Middle frontal gyrus (tissue), 1 donor: ENCODE results near the gene IL17C.

Source experiments
- DNase-seq: peaks from one replicate; pipeline ENCODE4 v3.0.0-alpha.2; 2015; ENCODE audit warnings: low spot score; ENCODE audit errors: extremely low spot score

The IL17C gene

GRCh38 chr16:88645455-88645854, 7.1 kb downstream of the IL17C start:
- no peak for DNase-seq

GRCh38 chr16:88645941-88646340, 7.6 kb downstream of the IL17C start:
- DNase-seq, result no peak

GRCh38 chr16:88646345-88647034, 8.1 kb downstream of the IL17C start:
- DNase-seq, result no peak

GRCh38 chr16:88647178-88648070, 9.1 kb downstream of the IL17C start:
- DNase-seq, result no peak

GRCh38 chr16:88649195-88649923, 11.0 kb downstream of the IL17C start:
- DNase-seq, result no peak

GRCh38 chr16:88649924-88650748, 11.8 kb downstream of the IL17C start:
- no peak for DNase-seq

GRCh38 chr16:88650749-88651275, 12.4 kb downstream of the IL17C start, which contains the start of gene CYBA:
Gene CYBA, minus strand, starts transcription at chr16:88651053. Its CDS starts 40 bp downstream, at chr16:88651013.
- no peak for DNase-seq

GRCh38 chr16:88651276-88651988, 13.1 kb downstream of the IL17C start:
- no peak for DNase-seq

GRCh38 chr16:88651989-88652761, 13.8 kb downstream of the IL17C start:
- DNase-seq, result no peak

- no peak for DNase-seq
Measured at GRCh38 chr16:88652762-88653063, 14.3 kb downstream of the IL17C start.

- no peak for DNase-seq
Measured at GRCh38 chr16:88653101-88653500, 14.7 kb downstream of the IL17C start.

- no peak for DNase-seq
Measured at GRCh38 chr16:88653596-88654362, 15.4 kb downstream of the IL17C start.

- DNase-seq, result no peak
Measured at GRCh38 chr16:88654363-88655052, 16.1 kb downstream of the IL17C start.

GRCh38 chr16:88655053-88655732, 16.8 kb downstream of the IL17C start:
- no peak for DNase-seq

- DNase-seq, result no peak
Measured at GRCh38 chr16:88655733-88656281, 17.4 kb downstream of the IL17C start.

- no peak for DNase-seq
Measured at GRCh38 chr16:88656291-88656980, 18.1 kb downstream of the IL17C start.

GRCh38 chr16:88657371-88657770, 19.0 kb downstream of the IL17C start:
- DNase-seq, result no peak
